Measurements from ENCODE around the gene APBB2.

DNA sequence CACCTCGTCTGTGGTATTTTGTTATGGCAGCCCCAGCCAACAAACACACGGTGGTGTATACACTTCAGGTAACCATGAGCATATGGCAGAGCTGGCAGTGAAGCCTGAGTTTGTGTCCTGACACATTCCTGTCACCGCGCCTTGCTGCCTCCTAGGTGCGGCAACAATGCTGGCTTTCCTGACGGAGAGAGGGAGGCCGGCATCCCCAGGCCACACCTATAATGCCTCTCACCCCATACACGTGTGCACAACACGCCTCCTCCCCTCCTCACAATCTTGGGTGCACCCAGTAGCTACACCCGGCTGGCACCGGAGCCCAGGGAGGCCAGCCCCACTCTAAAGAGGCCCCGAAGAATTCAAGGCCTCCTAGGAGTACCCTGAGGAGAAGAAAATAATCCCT is 306.0 kb downstream of the APBB2 start:
- TF ChIP-seq, protein P1, sequence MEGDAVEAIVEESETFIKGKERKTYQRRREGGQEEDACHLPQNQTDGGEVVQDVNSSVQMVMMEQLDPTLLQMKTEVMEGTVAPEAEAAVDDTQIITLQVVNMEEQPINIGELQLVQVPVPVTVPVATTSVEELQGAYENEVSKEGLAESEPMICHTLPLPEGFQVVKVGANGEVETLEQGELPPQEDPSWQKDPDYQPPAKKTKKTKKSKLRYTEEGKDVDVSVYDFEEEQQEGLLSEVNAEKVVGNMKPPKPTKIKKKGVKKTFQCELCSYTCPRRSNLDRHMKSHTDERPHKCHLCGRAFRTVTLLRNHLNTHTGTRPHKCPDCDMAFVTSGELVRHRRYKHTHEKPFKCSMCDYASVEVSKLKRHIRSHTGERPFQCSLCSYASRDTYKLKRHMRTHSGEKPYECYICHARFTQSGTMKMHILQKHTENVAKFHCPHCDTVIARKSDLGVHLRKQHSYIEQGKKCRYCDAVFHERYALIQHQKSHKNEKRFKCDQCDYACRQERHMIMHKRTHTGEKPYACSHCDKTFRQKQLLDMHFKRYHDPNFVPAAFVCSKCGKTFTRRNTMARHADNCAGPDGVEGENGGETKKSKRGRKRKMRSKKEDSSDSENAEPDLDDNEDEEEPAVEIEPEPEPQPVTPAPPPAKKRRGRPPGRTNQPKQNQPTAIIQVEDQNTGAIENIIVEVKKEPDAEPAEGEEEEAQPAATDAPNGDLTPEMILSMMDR (IDR thresholded peaks at IDR 0.05): no peak
- TF ChIP-seq EZH2 (IDR thresholded peaks at IDR 0.05; ENCODE audit: borderline replicate concordance, insufficient read depth, low read depth, low read length, poor library complexity, severe bottlenecking): no peak
